Measurements from ENCODE around the gene C1QTNF6.

The C1QTNF6 gene

DNA sequence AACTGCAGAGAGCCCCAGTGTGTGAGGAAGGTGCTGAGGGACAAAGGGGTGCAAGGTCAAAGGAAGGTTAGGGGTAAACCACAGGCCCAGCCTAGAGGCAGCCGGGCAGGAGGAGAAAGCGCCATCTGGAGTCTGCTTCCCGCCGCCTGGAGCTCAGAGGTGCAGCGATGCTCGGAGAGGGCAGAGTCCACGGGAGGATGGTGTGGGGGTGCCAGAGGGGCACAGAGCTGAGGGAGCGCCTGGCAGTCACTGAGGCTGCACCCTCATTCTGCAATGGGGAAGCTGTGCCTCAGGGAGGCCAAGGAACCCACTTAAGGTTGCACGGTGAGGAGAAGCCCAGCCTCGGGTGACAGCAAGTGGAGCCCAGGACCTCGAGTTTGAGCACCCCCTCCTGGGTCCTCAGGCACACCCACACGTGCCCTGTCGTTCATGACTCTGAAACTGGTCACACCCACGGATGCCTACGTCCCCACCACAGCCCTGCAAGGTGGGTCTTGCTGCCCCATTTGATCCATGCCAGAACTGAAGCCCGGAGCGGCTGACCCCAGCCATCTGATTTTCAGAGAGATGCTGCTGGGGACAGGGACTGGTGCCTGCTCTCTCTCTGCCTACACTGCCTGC, 39.9 kb downstream of the C1QTNF6 start:
- TF ChIP-seq CTCF (conservative IDR thresholded peaks at IDR 0.05; ENCODE audit: low read depth, low read length), result no peak

GRCh38 chr22:37147186-37147990, 40.7 kb downstream of the C1QTNF6 start:
- no peak for TF ChIP-seq CTCF (conservative IDR thresholded peaks at IDR 0.05; ENCODE audit: low read depth, low read length)
- H3K4me3 ChIP-seq (ENCODE audit: low read length), result no peak overlapping the region
- no peak for DNase-seq (ENCODE audit: low read depth)

More for the DNA sequence above, 39.9 kb downstream of the C1QTNF6 start:
- H3K4me3 ChIP-seq (ENCODE audit: low read length), result no peak overlapping the region
- no peak for DNase-seq (ENCODE audit: low read depth)

DNA sequence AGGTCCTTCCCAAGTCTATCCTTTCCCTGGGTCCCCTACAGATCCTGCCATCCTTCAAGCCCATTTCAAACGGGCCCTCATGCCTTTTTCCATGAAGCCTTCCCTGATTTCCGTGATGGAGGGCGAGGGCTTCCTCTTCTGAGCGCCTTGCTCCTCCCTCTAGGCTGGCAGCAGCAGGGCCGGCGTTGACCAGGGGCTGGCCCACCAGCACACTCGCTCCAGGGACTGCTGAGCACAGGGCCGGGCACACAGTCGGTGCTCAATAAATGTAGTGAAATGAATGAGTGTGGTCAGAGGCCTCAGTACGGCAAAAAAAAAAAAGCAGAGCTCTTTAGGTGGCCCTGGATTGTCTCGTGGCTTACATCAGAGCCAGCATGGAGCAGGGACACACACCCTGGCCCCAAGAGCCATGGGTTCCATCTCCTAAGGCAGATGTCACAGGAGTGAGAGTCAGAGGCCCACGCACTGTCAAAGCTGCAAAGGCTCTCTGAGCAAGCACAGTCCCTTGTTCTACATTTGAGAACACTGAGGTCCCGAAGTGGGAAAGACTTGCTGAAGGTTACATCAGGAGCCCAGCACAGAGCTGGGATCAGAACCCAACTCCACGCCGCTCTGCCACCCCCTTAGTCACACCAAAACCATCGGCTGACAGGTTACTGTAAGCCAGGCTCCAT, 41.4 kb downstream of the C1QTNF6 start:
- no peak for DNase-seq (ENCODE audit: low read depth)
- no peak overlapping the region for H3K4me3 ChIP-seq (ENCODE audit: low read length)
- no peak for TF ChIP-seq CTCF (conservative IDR thresholded peaks at IDR 0.05; ENCODE audit: low read depth, low read length)

DNA sequence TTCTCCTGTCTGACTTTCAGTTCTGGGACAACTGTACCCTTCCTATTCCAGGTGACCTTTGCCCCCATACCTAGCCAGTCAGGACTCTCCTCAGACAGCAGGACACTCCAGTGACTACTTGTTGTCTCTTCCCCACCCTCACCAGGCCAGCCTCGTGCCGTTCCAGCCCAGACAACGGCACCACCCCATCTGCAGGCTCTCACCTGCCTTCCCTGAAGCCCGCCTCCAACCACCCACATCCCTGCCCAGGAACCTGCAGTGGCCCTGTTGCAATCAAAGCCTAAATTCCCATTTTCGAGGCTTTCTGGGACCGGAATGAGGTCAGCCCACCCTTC, 42.0 kb downstream of the C1QTNF6 start:
- H3K4me3 ChIP-seq (ENCODE audit: low read length), result no peak overlapping the region
- DNase-seq (ENCODE audit: low read depth), result no peak

GRCh38 chr22:37145180-37146050, 42.6 kb downstream of the C1QTNF6 start:
- H3K4me3 ChIP-seq (ENCODE audit: low read length), result no peak overlapping the region
- no peak for DNase-seq (ENCODE audit: low read depth)
- no peak for TF ChIP-seq CTCF (conservative IDR thresholded peaks at IDR 0.05; ENCODE audit: low read depth, low read length)

More for the DNA sequence above, 42.0 kb downstream of the C1QTNF6 start:
- TF ChIP-seq CTCF (conservative IDR thresholded peaks at IDR 0.05; ENCODE audit: low read depth, low read length), result no peak

DNA sequence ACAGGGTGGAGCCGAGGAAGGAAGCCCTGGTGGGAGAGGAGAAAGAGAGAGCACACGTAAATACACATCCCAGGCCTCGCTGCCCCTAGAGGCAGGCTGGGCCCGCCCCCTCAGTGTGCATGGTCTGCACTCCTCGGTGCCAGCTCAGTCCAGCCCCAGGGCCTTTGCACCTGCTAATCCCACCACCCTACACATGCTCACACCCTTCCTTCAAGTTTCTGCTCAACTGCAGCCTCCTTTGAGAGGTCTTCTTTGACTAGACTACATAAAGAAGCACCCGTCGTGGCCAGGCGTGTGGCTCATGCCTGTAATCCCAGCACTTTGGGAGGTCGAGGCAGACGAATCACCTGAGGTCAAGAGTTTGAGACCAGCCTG, 43.9 kb downstream of the C1QTNF6 start:
- TF ChIP-seq CTCF (conservative IDR thresholded peaks at IDR 0.05; ENCODE audit: low read depth, low read length), result no peak
- no peak overlapping the region for H3K4me3 ChIP-seq (ENCODE audit: low read length)
- DNase-seq (ENCODE audit: low read depth), result no peak

Data from retinal pigment epithelial cell (primary cell).